GM12864 (cell line): ENCODE measurements around the gene ANKRD44.

Experiments
- DNase-seq: peaks from one replicate; pipeline ENCODE4 v3.0.0-alpha.2; 2011; ENCODE audit warnings: low read depth
- H3K4me3 ChIP-seq: 2 replicates; pipeline ENCODE4 v1.5.1; 2011; ENCODE audit warnings: mild to moderate bottlenecking, low read depth, low read length, control low read depth
- TF ChIP-seq, protein P1 (sequence below): IDR thresholded peaks from 2 replicates; pipeline ENCODE4 v1.5.1; 2011; ENCODE audit warnings: low read depth, mild to moderate bottlenecking, moderate library complexity, low read length, control low read depth, inconsistent platforms; ENCODE audit errors: missing control alignments

The ANKRD44 gene

GRCh38 chr2:196990788-196991461 lies 319.7 kb downstream of the ANKRD44 start:
- TF ChIP-seq, protein P1, sequence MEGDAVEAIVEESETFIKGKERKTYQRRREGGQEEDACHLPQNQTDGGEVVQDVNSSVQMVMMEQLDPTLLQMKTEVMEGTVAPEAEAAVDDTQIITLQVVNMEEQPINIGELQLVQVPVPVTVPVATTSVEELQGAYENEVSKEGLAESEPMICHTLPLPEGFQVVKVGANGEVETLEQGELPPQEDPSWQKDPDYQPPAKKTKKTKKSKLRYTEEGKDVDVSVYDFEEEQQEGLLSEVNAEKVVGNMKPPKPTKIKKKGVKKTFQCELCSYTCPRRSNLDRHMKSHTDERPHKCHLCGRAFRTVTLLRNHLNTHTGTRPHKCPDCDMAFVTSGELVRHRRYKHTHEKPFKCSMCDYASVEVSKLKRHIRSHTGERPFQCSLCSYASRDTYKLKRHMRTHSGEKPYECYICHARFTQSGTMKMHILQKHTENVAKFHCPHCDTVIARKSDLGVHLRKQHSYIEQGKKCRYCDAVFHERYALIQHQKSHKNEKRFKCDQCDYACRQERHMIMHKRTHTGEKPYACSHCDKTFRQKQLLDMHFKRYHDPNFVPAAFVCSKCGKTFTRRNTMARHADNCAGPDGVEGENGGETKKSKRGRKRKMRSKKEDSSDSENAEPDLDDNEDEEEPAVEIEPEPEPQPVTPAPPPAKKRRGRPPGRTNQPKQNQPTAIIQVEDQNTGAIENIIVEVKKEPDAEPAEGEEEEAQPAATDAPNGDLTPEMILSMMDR: no peak
- DNase-seq: no peak
- no peak overlapping the region for H3K4me3 ChIP-seq

DNA sequence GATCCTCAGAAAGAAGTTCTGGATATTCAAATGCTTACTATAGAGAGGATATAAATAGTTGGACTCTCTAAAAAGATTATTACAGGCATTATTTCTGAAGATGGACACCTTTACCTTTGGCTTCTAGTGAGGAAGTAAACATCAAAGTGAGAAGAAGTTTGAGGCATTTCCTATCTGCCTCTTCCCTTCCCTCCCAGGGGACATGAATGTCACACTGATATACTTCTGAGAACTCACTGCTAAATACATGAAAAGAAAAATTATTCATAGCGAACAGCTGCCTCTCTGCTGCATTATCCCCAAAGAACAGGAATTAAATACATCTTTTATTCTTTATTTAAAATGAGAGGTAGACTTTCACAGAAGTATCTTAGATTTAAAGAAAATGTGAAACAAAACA lies 320.5 kb downstream of the ANKRD44 start:
- TF ChIP-seq, protein P1: no peak
- no peak overlapping the region for H3K4me3 ChIP-seq
- no peak for DNase-seq

- DNase-seq: no peak
- TF ChIP-seq, protein P1: no peak
- H3K4me3 ChIP-seq: no peak overlapping the region
These were observed 321.1 kb downstream of the ANKRD44 start for GRCh38 chr2:196989496-196989895.

GRCh38 chr2:196988639-196989038 lies 321.9 kb downstream of the ANKRD44 start:
- no peak for DNase-seq
- TF ChIP-seq, protein P1: no peak
- H3K4me3 ChIP-seq: no peak overlapping the region

GRCh38 chr2:196987649-196988364 lies 322.8 kb downstream of the ANKRD44 start:
- no peak overlapping the region for H3K4me3 ChIP-seq
- no peak for DNase-seq
- TF ChIP-seq, protein P1: no peak

- TF ChIP-seq, protein P1: no peak
- H3K4me3 ChIP-seq: no peak overlapping the region
- DNase-seq: no peak
These were observed 323.3 kb downstream of the ANKRD44 start for GRCh38 chr2:196987298-196987648.
